Measurements from ENCODE around the gene ASXL2. TPM values are rescaled to one million over a fixed set of nuclear protein-coding genes. Genes with fewer than 3 reads are reported as not detected.

Gene ASXL2
- total and polyA plus RNA-seq, 12 donors: 1.8 to 34.0 (median 28.6) TPM

- 81 to 94% methylated on average over 1 of the region's 1 CpG for WGBS, 2 donors
- intact Hi-C loops (cut with DNase I): no loop called here
- no peak overlapping the region for H3K4me3 ChIP-seq
- ATAC-seq (no peak), DNase-seq (no peak)
- H3K9me3 ChIP-seq: no peaks in the 10 kb centered on the region
- H3K36me3 ChIP-seq: no peaks in the 10 kb centered on the region
- H3K27me3 ChIP-seq: peaks cover 0 to 4% (median 0%) of the 10 kb centered on the region in 7 donors
- TF ChIP-seq CTCF (IDR thresholded peaks at IDR 0.05): no peak
- H3K27ac ChIP-seq: no peak overlapping the region
- peaks cover 0 to 14% (median 0%) of the 10 kb centered on the region in 9 donors for H3K4me1 ChIP-seq
Measured at GRCh38 chr2:25714740-25715139, 163.5 kb downstream of the ASXL2 start.

GRCh38 chr2:25712455-25712854 is 165.8 kb downstream of the ASXL2 start:
- H3K4me1 ChIP-seq: peaks cover 0 to 14% (median 0%) of the 10 kb centered on the region in 9 donors
- peaks cover 0 to 8% (median 0%) of the 10 kb centered on the region in 7 donors for H3K27me3 ChIP-seq
- peak overlapping the region in 1 of 10 donors; percentile 76 for H3K27ac ChIP-seq
- no peaks in the 10 kb centered on the region for H3K36me3 ChIP-seq
- H3K4me3 ChIP-seq: peak overlapping the region in 1 of 10 donors; percentile 34
- H3K9me3 ChIP-seq: no peaks in the 10 kb centered on the region
- DNase-seq: no peak
- no peak for ATAC-seq
- WGBS, 2 donors: 79 to 87% methylated on average over 5 of the region's 5 CpGs
- TF ChIP-seq CTCF (IDR thresholded peaks at IDR 0.05): no peak
- intact Hi-C loops (cut with DNase I): no loop called here

- TF ChIP-seq CTCF (IDR thresholded peaks at IDR 0.05): no peak
- H3K4me1 ChIP-seq: peaks cover 0 to 14% (median 0%) of the 10 kb centered on the region in 9 donors
- peak overlapping the region in 1 of 10 donors; percentile 76 for H3K27ac ChIP-seq
- DNase-seq (no peak), ATAC-seq (no peak)
- H3K27me3 ChIP-seq: peaks cover 0 to 8% (median 0%) of the 10 kb centered on the region in 7 donors
- H3K36me3 ChIP-seq: no peaks in the 10 kb centered on the region
- intact Hi-C loops (cut with DNase I): no loop called here
- H3K9me3 ChIP-seq: no peaks in the 10 kb centered on the region
- WGBS, 2 donors: 19 to 28% methylated on average over 12 of the region's 12 CpGs
- peak overlapping the region in 3 of 10 donors; percentile 6 to 34 (median 20) for H3K4me3 ChIP-seq
Measured at GRCh38 chr2:25711675-25712354, 166.5 kb downstream of the ASXL2 start.

- WGBS, 2 donors: 86% methylated on average over 3 of the region's 3 CpGs
- TF ChIP-seq CTCF (IDR thresholded peaks at IDR 0.05): no peak
- DNase-seq (no peak), ATAC-seq (no peak)
- Histone ChIP-seq H3K36me3 (no peaks in the 10 kb centered on the region), H3K4me3 (no peak overlapping the region), H3K27me3 (peaks cover 0 to 8% (median 0%) of the 10 kb centered on the region in 7 donors), H3K4me1 (peaks cover 0 to 14% (median 0%) of the 10 kb centered on the region in 9 donors), H3K27ac (no peak overlapping the region), H3K9me3 (no peaks in the 10 kb centered on the region)
- intact Hi-C loops (cut with DNase I): no loop called here
Measured at GRCh38 chr2:25710750-25711149, 167.5 kb downstream of the ASXL2 start.
